HEK293 (cell line): ENCODE data around the gene ZDHHC14.

Source experiments
- CTCF ChIA-PET: fragments of 350-600 bp; formaldehyde crosslinking; extraction: SDS; loops from one replicate; lab custom pipeline; 2021; ENCODE audit warnings: antibody characterized with exemption; lab: Yijun Ruan, JAX
- POLR2A ChIA-PET: fragments of 300-600 bp; formaldehyde crosslinking; extraction: SDS; loops from one replicate; lab custom pipeline; 2020; ENCODE audit warnings: antibody characterized with exemption, inconsistent platforms; lab: Yijun Ruan, JAX
- H3K27ac ChIP-seq: fragments of 200-500 bp; sonication (Bioruptor generic); 2 replicates; pipeline ENCODE4 v1.5.1; 2014; ENCODE audit warnings: low read depth, low read length, control low read depth, inconsistent platforms; ENCODE audit errors: extremely low read depth
- H3K36me3 ChIP-seq, 2 experiments: fragments of 200-500 bp in 1 of 2; sonication (Bioruptor generic) in 1 of 2; 1 replicate in 1 of 2; 2 replicates in 1 of 2; pipeline ENCODE4 v1.5.1; 2014 to 2017; ENCODE audit warnings: inconsistent platforms in 2 of 2, low read length in 2 of 2; ENCODE audit not compliant: control insufficient read depth in 2 of 2, insufficient read depth in 1 of 2
- H3K4me1 ChIP-seq: fragments of 200-500 bp; sonication (Bioruptor generic); 2 replicates; pipeline ENCODE4 v1.5.1; 2014; ENCODE audit warnings: mild to moderate bottlenecking, low read length, inconsistent platforms; ENCODE audit not compliant: control insufficient read depth, insufficient read depth
- H3K4me3 ChIP-seq: 2 replicates; pipeline ENCODE4 v1.5.1; 2011; ENCODE audit warnings: low read depth, mild to moderate bottlenecking, control low read depth, low read length, moderate library complexity
- H3K9me3 ChIP-seq: fragments of 200-500 bp; sonication (Bioruptor generic); 2 replicates; pipeline ENCODE4 v1.5.1; 2014; ENCODE audit warnings: low read depth, low read length, inconsistent platforms; ENCODE audit not compliant: control insufficient read depth, insufficient read depth
- AEBP2 ChIP-seq: fragments of 450-650 bp; formaldehyde crosslinking; IDR thresholded peaks from 2 replicates; pipeline ENCODE4 v1.5.1; 2016; ENCODE audit warnings: missing biosample characterization, missing genetic modification characterization, borderline replicate concordance
- IKZF3 ChIP-seq: fragments of 450-650 bp; IDR thresholded peaks from 2 replicates; pipeline ENCODE4 v1.5.0; 2018; ENCODE audit warnings: missing biosample characterization, mild to moderate bottlenecking, missing genetic modification characterization, moderate library complexity
- REST ChIP-seq: fragments of 450-650 bp; formaldehyde crosslinking; IDR thresholded peaks from 2 replicates; pipeline ENCODE4 v1.5.1; 2016; ENCODE audit warnings: missing biosample characterization, missing genetic modification characterization
- SCRT2 ChIP-seq: fragments of 450-650 bp; formaldehyde crosslinking; IDR thresholded peaks from 2 replicates; pipeline ENCODE4 v1.5.1; 2016; ENCODE audit warnings: missing biosample characterization, missing genetic modification characterization
- ZBTB6 ChIP-seq: fragments of 450-650 bp; formaldehyde crosslinking; IDR thresholded peaks from 2 replicates; pipeline ENCODE4 v1.5.1; 2017; ENCODE audit warnings: missing biosample characterization, missing genetic modification characterization
- ZNF169 ChIP-seq: fragments of 450-650 bp; formaldehyde crosslinking; IDR thresholded peaks from 2 replicates; pipeline ENCODE4 v1.5.1; 2016; ENCODE audit warnings: missing biosample characterization, missing genetic modification characterization
- ZNF175 ChIP-seq: fragments of 450-650 bp; formaldehyde crosslinking; IDR thresholded peaks from 2 replicates; pipeline ENCODE4 v1.5.1; 2016; ENCODE audit warnings: missing biosample characterization, missing genetic modification characterization
- ZNF600 ChIP-seq: fragments of 450-650 bp; formaldehyde crosslinking; IDR thresholded peaks from 2 replicates; pipeline ENCODE4 v1.5.1; 2016; ENCODE audit warnings: missing biosample characterization, missing genetic modification characterization
- ZNF76 ChIP-seq: fragments of 450-650 bp; formaldehyde crosslinking; IDR thresholded peaks from 2 replicates; pipeline ENCODE4; 2016; ENCODE audit warnings: low read depth, missing biosample characterization, missing genetic modification characterization, borderline replicate concordance

The ZDHHC14 gene

GRCh38 chr6:157599191-157599590, 218.2 kb downstream of the ZDHHC14 start (continued):
- no peak for TF ChIP-seq ZNF169 (tag by site-specific recombination)

GRCh38 chr6:157600807-157601206, 219.8 kb downstream of the ZDHHC14 start:
- Histone ChIP-seq H3K4me3 (no peak overlapping the region), H3K9me3 (no peaks in the 10 kb centered on the region), H3K4me1 (no peaks in the 10 kb centered on the region), H3K36me3 (no peaks in the 10 kb centered on the region), H3K27ac (no peak overlapping the region)
- TF ChIP-seq IKZF3 (tag by site-specific recombination): no peak
- CTCF ChIA-PET: interaction anchor here (1.2 to 2.0 kb wide), 2 partner anchors 67 to 286 kb away, joined by 3 to 4 read pairs; no protein-coding TSS in a partner anchor
- POLR2A ChIA-PET: no interaction called here

GRCh38 chr6:157602521-157603295, 221.7 kb downstream of the ZDHHC14 start:
- ChIA-PET CTCF (interaction anchor here (2.0 kb wide), 1 partner anchor 65 kb away, joined by 4 read pairs; no protein-coding TSS in a partner anchor), POLR2A (no interaction called here)

More at GRCh38 chr6:157602521-157603295, 221.7 kb downstream of the ZDHHC14 start:
- no peaks in the 10 kb centered on the region for H3K4me1 ChIP-seq
- no peak for TF ChIP-seq ZBTB6 (tag by site-specific recombination)
- peak; percentile 46; the same call in 1 of the 2 replicates for TF ChIP-seq SCRT2
- TF ChIP-seq ZNF600 (tag by site-specific recombination): no peak
- TF ChIP-seq ZNF76 (tag by site-specific recombination): no peak
- TF ChIP-seq REST: no peak
- TF ChIP-seq ZNF175: no peak
- TF ChIP-seq AEBP2 (tag by site-specific recombination): no peak
- H3K27ac ChIP-seq: no peak overlapping the region
- H3K9me3 ChIP-seq: no peaks in the 10 kb centered on the region
- H3K4me3 ChIP-seq: no peak overlapping the region
- H3K36me3 ChIP-seq: no peaks in the 10 kb centered on the region
